Myocyte (in vitro differentiated cells): ENCODE measurements around the gene TTC7B. TPM values are rescaled to one million over a fixed set of nuclear protein-coding genes. Genes with fewer than 3 reads are reported as not detected.

Source experiments
- DNase-seq: peaks from one replicate; pipeline ENCODE4 v3.0.0-alpha.2; 2012; ENCODE audit warnings: low read depth
- total RNA-seq: library from RNA; depleted of rRNA; stranded (reverse); fragments of >200 nt; gene quantifications from 2 replicates; pipeline ENCODE4 v1.2.3, GENCODE V29; 2014

Gene TTC7B
- total RNA-seq, 1 donor from 2014 or later, result 40.6 TPM

GRCh38 chr14:90579088-90579487, 237.1 kb downstream of the TTC7B start:
- DNase-seq, result no peak

DNA sequence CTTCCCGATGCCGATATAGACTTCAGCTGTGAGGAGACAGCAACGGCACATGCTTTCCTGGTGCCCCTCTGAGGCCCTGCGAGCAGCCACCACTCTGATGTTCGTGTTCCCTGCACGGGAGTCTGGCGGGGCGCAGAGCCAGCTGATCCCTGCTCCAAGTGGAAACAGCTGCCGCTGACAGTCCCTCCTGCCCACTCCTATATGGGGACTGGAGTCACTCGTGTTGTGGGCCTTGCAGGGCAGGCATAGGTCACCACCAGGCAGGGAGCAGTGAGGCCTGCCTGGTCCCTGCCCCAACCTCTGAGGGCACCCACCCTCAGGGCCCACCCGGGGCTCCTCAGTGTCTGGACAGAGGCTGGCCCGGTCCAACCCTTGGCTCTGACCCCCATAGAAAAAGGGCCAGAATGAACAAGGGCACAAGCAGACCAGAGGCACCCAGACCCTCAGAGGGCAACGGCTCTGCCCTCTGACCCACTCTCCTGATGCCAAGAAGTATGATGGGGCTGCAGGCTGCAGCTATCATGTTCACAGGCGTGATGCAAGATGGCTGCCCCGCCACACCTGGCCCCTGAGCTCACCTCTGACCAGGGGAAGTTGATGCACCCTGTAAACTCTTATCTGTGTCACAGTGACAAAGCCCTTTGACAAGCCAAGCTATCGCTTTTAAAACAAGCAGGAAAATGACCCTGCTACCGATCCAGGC, 237.8 kb downstream of the TTC7B start:
- peak; percentile 86 for DNase-seq

DNA sequence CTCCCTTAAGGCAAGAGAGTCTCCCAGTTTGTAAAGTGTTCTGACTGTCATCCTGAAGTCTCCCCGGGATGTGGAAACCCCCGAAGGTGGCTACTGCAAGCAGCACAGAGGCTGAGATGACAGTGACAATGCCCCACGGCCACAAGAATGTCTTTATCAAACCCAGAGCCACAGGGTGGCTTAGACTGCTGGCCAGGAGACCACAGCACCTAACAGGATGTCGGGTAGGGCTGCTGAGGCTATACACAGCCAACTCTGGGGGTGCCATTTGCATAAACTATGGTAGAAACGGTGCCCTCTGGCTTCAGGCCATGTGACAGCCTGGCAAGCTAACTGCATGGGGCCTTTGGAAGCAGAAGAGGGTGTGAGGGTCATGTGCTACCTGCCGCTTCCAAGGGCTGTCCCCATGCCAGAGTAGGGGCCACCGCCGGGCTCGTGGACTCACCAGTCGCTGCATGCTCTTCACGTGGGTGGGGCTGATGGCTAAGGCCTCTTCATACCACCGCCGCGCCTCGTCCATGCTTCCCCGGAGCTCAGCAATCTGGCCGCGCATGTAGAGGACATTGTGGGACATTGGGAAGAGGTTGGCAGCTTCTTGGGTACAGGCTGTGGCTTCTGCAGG, 238.5 kb downstream of the TTC7B start:
- DNase-seq, result peak; percentile 80

DNA sequence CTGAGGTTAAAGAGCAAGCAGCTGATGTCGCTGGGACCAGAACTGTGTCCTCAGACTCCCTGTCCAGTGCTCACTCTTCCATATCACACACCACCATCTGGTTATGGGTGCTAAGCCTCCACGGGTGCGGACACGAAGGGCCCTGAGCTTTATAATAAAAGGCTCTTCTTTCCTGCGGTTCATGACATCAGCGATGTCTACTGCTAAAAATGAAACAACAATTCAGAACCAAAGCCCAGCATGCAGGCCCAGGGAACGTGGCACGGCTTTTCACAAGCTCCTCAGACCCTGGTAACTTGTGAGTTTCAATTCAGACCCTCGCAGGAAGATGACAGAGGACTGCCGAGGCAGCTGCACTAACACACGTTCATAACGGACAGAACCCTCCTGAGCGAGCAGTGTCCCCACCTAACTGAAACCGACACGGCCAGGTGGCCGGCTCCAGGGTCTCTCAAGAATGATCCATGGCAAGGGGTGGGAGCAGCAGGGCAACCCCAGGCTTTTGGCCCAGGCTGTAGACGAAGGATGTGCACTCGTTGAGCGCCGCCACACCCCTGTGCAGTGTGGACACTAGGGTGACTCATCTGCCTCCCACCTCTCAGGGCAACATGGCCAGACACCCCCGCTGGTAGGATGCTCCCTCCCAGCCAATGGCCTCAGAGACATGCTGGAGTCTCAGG, 239.1 kb downstream of the TTC7B start:
- no peak for DNase-seq

GRCh38 chr14:90576581-90576980, 239.6 kb downstream of the TTC7B start:
- no peak for DNase-seq

GRCh38 chr14:90575781-90576180, 240.4 kb downstream of the TTC7B start:
- no peak for DNase-seq

GRCh38 chr14:90575336-90575735, 240.9 kb downstream of the TTC7B start:
- DNase-seq, result no peak

- no peak for DNase-seq
These were observed 241.8 kb downstream of the TTC7B start for GRCh38 chr14:90574188-90575131.

GRCh38 chr14:90573385-90574105, 242.7 kb downstream of the TTC7B start:
- DNase-seq, result no peak

DNA sequence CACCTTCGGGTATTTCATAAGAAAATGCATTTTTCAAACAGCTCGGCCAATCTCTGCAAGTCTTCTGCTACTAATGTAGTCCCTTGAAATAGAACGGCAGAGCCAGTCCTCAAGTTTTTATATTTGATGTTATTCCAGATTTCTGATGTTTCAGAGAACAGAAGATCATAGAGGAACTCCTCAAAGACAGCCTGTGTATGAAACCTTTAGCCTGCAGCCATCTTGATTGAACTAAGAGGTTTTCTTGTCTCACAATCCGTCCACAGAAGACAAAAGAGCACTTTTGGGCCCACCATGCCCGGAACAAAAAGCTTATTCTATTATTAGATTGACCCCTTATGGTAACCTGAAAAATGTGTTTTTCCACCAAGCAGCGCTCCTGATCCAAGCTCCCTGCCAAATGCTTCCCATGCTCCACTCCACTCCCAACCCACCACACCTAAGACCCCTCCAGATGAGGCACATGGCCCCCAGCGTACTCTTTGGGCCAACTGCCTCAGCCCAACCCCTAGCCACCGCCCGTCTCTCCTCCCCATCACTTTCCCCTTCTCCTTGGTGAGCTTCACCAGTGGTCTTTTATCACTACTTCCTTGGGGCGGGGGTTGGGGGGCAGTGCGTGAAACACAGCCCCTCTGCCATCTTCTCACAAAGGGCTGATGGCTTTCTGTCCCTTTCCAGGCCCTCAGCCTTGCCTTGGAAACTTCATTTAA, 243.6 kb downstream of the TTC7B start:
- DNase-seq, result no peak

DNA sequence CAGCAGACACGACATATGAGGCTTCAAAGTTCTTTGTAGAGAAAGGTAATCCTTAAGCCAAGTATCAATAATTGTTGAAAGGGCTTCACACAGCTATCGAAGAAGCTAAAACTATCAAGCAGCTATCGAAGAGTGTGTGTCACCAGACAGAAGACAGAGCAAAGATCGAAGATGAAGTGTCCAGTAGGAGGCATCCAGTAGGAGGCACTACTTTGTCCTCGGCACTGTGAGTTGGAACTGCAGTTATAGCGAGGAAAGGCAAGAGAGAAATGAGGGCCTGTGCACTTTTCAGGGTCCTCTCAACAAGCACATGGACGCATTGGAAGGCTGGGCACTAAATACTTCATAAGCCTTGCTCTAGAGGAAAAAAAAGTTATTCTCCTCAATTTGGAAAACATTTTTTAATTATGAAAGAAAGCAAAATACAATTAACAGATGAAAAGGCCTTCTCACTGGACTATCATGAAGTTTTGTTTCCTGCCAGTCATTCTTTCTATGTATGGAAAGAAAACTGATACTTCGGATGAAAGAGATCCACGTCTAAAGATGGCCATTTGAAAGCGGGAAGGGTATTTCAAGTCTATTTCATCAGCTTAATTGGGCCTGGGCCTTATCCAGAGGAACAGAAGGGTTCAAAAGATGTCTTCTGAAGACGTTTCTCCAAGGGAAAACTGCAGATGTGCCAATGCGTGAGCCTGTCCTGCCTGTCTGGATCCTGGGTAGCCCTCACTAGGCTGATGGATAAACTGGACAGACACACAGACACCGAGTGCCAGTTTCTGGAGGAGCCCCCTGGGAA, 244.9 kb downstream of the TTC7B start:
- no peak for DNase-seq

DNA sequence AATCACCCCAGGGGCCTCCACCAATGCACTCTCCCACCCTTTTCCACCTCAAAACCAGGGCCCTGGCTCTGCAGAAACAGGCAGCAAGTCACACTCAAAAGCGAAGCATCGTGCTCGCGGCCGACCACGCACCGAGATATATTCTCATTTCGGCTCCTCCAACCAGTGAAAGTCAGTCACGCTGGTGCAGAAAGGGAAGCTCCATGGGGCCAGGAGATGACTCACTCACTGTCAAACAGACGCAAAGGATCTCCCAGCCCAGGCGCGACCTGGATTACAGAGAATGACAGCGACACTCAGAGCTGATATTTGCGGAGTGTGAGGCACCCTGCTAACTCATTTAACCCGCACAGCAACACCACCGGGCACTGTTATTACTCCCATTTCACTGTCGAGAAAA, 245.8 kb downstream of the TTC7B start:
- DNase-seq, result no peak

DNA sequence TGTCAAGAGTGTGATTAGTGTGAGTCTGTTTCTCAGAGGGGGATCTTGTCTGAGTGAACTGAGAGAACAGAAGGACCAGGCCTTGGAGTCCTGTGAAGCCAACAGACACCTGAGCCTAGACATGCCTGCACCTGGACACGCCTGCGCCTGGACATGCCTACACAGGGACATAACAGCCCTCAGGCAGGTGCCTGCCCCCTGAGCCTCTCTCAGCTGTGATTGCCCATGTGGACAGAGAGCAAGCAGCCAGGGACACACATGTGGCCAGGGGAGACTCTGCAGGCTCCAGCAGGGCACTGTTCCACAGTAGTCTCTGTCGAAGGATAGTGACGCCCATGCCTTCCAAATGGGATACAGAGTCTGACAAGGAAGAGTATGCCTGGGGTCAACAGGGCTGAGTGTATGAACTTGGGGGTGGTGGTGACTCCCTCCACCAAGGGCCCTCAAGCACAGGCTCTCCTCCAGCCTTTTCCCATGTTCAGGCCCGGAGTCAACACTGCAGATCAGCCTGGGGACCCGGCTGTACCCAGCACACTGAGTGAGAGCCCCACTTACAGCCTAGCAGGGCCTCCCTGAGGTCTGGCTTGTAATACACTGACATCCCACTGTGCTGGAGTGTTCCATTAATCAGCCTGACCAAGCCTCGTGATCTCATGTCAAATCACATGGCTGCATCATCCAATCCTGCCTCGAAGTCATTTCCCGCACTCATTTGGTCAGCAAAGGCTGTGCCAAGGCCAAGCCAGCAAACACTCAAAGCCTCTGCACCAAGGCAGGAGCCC, 246.4 kb downstream of the TTC7B start:
- DNase-seq, result no peak

DNA sequence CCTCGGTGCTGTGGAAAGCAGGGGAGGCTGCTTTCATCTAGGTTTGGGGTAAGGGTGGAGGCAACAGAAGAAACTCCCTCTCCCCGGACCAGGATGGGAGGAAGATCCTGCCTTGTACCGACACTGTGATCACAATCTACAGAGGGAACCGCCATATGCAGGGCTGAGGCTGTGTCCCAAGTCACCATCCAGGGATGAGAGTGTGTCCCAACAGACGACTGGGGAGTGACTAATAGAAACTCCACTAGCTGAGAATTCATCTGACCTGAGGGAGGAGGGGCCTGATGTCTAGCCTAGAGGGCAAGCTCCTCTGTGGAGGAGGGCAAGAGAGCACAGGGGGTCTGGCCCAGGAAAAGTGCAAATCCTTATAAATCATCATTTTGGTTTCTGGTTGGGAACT, 247.0 kb downstream of the TTC7B start:
- DNase-seq, result no peak

- no peak for DNase-seq
These were observed 247.8 kb downstream of the TTC7B start for GRCh38 chr14:90568405-90568804.

DNA sequence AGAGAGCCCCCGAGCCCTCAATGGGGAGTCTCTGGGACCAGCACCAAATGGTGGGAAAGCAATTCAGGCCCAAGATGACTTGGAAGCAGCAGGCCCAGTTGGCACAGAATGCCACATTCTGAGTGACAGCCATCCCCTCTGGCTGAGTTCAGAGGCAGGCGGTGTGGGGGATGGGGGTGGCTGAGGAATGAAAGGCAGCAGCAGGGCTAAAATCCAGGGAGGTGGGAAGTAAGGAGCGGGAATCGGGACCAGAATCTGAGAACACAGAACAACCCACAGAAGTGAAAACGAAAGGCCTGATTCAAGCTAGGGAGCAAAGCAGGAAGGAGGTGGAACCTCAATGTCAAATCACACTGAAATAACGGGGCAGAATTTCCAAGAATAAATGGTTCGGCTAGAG, 248.2 kb downstream of the TTC7B start:
- no peak for DNase-seq

DNA sequence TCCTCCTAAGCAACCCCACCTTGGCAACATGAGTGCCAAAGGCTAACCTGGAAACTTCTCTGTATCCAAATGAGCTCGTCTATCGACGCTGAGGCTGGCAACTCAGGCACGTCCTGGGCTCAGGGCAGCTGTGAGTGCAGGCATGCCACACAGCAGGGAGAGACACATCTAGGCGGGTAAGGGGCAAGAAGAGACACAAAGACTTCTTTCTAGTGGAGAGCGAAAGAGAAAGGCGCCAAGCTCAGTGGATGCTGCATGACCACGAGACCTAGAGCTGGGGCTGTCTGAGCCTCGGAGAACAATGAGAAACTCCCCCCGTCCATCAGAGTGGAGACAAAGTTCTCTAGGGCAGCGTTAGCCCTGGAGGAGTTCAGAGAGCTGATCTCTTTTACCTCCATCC, 249.0 kb downstream of the TTC7B start:
- no peak for DNase-seq

GRCh38 chr14:90566481-90566880, 249.7 kb downstream of the TTC7B start:
- no peak for DNase-seq

GRCh38 chr14:90564496-90564895, 251.7 kb downstream of the TTC7B start:
- no peak for DNase-seq
